GM18502 (cell line): ENCODE measurements around the gene AJAP1.
"Not testable (repeated sequence)": the region's sequence is repeated elsewhere in the genome, so short reads cannot be mapped to it uniquely, and the experiment has no call there.

ENCODE experiments used
- ATAC-seq: cut with Tn5 transposase; IDR thresholded peaks from one replicate; pipeline ENCODE4 v1.9.1; 2021; ENCODE audit warnings: mild to moderate bottlenecking; ENCODE audit not compliant: unreplicated experiment, poor library complexity

AJAP1 gene

GRCh38 chr1:4656533-4657140 is 2.2 kb downstream of the AJAP1 start:
- no peak for ATAC-seq

DNA sequence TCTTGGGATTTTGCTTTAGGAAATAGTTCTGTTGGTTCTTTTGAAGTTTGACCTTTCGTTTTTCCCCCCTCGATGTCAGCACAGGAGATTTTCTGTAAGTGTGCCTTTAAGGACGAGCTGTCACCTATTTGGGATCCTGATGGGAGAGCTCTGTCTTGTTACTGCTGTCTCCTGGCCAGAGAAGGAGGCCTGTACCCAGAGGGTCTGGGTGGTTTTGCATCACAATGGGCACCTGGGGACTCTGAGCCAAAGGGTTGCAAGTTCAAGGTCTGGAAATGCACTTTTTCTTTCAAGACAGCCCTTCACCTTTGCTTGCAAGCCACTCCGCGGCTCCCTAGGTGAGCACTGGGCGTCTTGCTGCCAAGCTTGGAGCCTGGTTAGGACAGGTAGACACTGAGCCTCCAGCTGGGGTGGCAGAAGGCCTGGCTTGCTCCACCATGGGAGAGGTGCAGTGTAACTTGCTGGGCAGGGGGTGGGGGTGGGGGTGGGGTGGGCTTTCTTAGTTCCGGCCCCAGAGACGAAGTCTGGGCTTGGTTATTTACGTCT is 2.9 kb downstream of the AJAP1 start:
- ATAC-seq, result no peak

DNA sequence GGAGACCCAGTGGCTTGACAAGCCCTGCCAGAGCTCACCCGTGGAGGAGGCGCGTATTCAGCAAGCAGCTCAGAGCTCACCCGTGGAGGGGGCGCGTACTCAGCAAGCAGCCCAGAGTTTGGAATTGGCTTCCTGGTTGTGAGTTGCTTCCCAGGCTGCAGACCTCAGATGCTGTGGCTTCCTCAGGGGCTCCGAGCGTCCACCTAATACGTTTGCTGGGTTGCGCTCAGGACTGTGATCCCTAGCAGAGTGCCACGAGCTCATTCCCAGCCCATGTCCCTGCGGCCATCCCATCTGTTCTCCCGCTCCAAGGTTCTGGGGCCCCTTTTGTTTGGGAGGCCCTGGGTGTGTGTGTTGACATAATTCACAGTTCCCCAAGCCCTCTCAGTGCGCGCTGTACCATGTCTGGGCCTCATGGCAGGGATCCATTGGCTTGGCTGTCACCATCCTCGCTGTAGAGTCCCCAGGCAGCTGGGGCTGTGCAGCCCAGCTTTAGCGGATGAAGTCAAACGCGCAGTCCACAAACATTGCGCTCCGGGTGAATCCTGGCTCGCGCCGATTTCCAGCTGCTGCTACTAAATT is 3.6 kb downstream of the AJAP1 start:
- ATAC-seq, result no peak

DNA sequence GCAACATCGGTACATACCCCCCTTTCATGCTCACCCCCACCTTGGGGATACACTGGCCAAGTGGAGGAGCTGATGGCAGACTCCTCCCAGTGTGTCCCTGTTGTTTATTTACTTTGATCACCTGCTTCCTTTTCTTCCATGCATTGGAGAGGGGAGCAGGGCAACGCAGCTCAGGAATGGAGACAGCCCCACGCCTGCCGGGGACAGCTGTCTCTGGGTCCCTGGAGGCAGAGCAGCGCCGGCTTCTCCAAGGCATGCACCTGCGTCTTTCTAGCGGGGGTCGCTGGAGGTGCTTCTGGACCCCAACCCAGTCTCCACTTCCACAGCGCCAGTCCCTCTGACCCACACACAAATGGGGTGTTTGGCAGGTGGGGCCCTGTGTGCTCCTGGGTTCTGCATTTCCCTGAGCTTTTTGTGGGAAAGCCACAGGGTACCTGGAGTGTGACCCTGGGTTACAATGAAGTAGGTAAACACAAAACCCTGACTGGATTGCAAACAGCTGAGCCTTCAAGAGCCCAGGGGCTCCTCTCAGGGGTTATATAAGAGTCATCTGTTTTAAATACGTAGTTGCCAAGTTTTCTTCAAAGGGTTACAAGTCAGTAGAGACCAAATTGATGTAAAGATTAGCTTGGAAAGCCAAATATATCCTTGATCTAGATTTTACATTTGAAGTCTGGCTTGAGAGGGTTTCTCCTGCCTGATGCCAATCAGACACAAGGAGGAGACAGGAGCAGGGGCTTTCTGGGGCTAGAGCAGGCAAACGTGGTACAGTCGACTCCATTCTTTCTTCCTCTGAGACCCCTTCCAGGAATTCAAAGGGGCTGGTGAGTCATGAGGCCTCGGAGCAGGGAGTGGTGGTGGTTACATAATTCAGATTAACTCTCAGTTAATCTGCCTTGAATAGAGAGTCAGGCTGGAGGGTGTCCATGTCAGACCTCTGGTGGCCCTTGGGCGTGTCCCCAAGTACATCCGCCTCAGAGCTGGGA is 4.5 kb downstream of the AJAP1 start:
- no peak for ATAC-seq

DNA sequence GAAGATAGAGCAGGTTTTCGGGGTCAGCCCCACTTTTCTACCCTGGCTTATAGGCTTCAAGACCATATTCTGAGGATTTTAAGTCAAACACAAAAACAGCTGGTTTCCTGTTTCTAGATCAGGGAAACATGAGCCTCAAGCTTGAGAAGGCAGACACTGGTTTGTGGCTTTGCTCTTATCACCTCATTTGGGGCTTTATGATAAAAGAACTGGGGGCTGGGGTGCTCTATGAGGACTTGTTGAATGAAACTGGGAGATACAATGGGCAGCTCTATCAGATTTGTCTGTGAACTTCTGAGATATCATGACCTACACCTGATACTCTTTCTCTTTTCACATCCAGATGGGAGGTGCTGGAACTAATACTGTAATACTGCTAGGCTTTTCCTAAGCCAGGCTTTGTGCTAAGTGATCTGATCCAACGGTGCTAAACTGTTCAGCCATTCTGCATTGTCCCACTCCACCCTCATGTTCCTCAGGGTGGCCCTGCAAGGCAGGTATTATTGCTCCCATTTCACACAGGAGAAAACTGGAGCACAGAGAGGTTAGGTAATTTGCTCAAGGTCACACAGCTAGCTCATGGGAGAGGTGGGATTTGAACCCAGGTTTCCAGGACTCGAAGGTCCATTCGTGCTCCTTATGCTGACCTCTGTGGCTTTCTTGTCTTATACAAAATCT is 6.6 kb downstream of the AJAP1 start:
- no peak for ATAC-seq

DNA sequence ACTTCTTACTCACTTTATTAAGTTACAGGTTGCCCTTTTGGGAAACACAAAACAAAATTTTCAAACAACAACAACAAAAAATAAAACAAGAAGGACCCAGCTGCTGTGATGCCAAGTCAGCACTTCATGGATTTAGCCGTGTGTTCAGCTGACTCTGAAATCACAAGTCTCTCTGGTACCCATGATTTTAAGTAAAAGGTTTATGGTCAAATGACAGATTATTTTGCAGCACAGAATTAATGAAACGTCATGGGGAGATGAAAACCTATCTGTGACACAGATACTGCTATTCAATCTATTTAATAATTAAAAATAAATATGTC is 7.1 kb downstream of the AJAP1 start:
- no peak for ATAC-seq

GRCh38 chr1:4662168-4662567 is 7.8 kb downstream of the AJAP1 start:
- ATAC-seq, result no peak

DNA sequence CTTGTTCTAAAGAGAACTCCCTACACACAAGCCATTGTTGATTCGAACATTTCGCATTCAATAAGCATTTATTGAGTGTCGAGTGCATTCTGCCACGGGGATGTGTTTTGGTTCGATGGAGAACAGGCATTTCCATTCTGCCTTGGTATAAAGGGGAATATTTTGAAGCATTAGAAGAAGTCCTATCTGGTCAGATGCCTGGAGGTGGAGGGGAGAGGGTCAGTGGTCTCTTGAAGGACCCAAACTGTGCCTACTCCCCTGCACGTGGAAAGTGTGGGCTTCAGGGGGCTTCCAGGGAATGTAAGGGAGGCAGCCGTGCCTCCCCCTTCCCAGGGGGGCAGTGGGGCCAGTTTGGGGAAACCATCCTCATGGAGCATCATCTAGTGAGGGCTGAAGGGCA is 8.3 kb downstream of the AJAP1 start:
- no peak for ATAC-seq

DNA sequence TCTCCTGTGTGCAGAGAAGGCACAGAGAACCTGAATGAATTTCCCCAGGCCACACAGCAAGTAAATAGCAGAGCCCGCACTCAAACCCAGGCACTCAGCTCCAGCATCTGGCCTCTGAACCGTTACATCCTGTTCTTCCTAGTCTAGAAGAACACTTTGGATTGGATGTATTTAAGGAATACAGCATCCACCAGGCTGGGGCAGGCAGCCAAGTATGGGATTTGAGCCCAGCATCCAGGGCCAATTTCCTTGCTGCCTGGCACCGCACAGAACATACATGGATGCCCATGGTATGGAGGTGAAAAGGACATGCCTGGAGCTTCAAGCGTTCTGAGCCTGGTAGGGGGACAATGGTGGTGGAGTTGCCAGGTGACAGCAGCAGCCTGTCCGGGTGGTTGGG is 9.7 kb downstream of the AJAP1 start:
- ATAC-seq, result no peak

- ATAC-seq, result no peak
Measured at GRCh38 chr1:4664606-4665005, 10.2 kb downstream of the AJAP1 start.

- no peak for ATAC-seq
Measured at GRCh38 chr1:4665456-4665855, 11.0 kb downstream of the AJAP1 start.

DNA sequence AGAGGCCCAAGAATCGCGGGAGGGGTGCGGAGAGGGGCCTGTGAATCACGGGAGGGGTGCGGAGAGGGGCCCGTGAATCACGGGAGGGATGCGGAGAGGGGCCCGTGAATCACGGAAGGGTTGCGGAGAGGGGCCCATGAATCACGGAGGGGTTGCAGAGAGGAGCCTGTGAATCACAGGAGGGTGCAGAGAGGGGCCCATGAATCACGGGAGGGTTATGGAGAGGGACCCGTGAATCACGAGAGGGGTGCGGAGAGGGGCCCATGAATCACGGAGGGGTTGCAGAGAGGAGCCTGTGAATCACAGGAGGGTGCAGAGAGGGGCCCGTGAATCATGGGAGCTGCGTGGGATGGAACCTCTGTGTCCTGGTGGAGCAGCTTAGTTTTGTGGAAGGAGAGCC is 12.3 kb downstream of the AJAP1 start:
- not testable (repeated sequence) for ATAC-seq

GRCh38 chr1:4668743-4669700 is 14.6 kb downstream of the AJAP1 start:
- ATAC-seq, result no peak

DNA sequence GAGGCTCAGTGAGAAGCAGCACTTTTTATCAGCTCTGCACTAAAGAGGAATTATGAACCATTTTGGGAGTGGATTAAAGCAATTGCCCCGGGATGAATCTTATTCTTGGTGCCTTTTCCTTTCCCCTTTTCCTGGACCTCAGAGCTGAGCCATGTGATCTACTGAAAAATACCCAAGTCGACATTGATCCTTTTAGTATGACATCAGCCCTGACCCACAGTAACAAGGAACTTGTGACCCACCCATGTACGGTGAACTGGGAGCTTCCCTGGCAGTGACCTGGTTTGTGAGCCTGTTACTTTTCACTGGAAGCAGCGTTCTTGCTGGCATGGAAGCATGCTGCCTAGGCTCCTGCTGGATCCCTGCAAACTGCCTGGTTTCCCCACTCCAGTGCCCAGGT is 15.9 kb downstream of the AJAP1 start:
- ATAC-seq, result no peak

DNA sequence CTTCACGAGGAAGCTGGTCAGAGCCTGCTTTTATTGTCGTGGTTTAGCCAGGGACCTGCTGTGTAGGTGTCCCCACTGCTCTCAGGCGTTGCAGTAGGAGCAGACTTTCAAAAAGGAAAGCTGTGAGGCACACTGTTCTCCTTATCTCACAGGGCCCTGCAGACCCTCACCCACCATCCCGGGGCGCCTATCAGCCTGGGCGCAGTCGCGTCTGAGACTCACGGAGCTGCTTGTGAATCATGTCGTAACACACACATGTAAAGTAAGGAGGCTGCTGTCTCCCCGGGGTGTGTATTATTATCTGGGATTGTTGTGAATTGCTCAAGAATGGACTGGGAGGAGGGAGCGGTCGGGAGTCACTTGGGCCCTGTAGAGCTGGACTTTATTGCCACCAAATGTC is 17.4 kb downstream of the AJAP1 start:
- no peak for ATAC-seq

DNA sequence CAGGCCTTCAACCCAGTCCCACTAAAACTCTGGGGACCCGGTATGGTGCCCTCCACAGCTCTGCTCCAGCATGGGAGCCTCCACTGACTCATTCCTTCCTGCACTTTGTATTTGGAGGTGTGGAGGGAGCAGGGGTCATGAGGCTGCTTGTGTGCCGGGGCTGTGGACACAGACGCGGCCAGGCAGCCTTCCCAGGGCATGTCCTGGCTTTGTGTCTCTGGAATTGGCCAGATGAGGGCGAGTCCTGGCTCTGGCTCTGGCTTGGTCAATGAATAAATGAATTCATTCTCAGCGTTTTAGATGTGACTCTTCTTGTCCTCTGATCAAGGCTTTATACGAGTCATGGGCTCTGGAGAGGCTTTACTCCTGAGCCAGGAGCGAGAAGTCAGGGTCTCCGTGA is 19.1 kb downstream of the AJAP1 start:
- no peak for ATAC-seq

DNA sequence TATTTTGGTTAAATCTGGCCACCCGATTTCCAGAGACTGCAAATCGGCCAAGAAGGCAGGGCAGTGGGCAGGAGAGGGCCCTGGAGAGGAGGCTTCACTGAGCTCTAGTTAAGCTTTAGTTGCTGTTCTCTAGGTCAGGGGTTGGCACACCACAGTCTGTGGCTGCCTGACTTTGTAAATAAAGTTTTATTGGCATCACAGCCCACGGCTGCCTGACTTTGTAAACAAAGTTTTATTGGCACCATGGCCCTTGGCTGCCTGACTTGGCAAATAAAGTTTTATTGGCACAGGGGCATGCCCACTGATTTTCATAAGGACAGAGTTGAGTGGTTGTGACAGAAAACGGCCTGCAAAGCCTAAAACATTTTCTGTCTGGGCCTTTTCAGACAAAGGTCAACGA is 19.7 kb downstream of the AJAP1 start:
- no peak for ATAC-seq

- ATAC-seq, result no peak
Measured at GRCh38 chr1:4674676-4675075, 20.3 kb downstream of the AJAP1 start.

- ATAC-seq, result no peak
Measured at GRCh38 chr1:4675454-4676186, 21.2 kb downstream of the AJAP1 start.
